ENCODE measurements around the gene HTRA1.

- no peak for TF ChIP-seq CTCF (IDR thresholded peaks at IDR 0.05)
- TF ChIP-seq POLR2A (IDR thresholded peaks at IDR 0.05): no peak
These were observed 84.9 kb downstream of the HTRA1 start for GRCh38 chr10:122546242-122546641.
